ENCODE measurements around the gene LRRTM2.

The LRRTM2 gene

DNA sequence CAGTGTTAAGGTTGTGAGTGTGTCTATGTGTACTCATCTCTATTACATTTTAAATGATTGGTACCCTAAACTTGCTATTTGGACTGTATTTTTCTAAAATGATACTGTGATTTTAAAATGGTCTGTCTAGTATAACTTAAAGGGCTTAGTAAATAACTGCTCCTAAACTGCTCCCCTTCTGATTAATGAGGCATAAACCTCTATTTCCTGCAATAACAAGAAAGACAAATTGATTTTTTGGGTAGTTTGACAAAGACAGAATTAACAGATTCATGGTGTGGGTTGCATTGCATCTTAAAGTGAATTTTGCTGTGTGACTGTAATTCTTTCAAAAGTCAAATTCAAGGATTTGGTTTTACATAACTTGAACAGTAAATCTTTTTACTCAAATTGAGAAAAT, 8.1 kb upstream of the LRRTM2 start:
- DNase-seq (ENCODE audit: low spot score) = no peak

DNA sequence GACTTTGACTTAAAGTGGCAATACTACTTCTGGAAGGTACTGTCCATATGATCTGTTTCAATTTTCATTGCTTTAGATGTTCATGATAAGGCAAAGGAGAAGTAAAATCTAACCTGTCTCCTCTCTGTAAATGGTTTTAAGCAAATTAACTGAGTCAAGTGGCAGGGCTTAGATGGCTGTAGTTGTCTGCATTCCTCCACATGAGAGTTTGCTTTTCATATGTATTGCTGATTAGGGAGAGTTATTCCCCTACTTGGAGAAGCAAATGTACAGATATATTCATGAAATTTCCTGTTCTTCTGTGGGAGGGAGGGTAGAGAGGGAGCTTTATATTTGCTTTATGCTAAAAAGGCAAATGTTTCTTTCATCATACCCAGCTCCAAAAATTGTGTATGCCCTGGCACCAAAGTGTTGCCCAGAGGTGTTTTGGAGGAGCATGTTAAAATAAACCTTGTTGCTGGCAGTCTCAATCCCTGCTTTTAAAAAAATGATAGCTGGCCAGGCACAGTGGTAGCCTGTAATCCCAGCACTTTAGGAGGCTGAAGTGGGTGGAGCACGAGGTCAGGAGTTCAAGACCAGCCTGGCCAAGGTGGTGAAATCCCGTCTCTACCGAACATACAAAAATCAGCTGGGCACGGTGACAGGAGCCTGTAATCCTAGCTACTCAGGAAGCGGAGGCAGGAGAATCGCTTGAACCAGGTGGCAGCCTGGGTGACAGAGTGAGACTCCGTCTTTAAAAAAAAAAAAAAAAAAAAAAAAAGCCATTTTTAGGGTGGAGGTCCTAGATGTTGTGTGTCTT, 3.5 kb upstream of the LRRTM2 start:
- DNase-seq (ENCODE audit: low spot score) = no peak

DNA sequence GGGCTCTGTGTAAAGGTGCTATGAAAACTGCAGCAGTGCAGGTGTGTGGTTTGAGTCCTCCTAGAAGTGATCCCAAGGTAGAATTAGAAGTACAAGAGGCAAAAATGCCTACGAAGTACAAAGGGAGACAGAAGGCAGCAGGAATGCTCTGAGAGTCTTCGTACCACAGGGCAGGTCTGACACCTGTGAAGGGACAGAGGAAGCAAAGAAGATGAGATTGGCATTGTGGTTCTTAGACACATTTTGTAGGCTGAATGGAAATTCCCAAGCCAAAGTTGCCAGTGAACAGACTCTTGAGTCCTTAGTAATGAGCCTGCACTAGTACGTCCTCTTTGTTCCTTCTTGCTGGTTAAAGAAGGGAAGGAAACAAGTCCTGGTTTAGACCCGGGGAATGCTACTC, 1.7 kb upstream of the LRRTM2 start:
- no peak for DNase-seq (ENCODE audit: low spot score)

DNA sequence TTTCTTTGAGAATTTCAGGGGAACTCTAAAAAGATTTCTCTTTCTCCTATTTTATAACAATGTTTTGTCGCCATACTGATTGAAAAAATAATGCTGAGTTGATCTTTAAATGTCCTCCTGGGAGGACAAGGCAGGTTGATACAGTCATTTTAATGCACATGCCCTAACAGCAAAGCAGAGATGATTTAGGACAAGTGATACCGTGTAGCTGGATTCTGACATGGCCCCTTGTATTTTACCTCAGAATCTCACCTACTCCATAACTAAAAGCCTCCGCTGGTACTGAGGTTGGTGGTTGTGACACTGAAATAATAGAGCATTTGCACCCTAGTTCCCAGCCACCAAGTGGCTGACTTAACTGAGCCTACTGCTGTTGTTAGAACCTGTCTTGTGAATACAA, 811 bp upstream of the LRRTM2 start:
- DNase-seq (ENCODE audit: low spot score) = no peak

DNA sequence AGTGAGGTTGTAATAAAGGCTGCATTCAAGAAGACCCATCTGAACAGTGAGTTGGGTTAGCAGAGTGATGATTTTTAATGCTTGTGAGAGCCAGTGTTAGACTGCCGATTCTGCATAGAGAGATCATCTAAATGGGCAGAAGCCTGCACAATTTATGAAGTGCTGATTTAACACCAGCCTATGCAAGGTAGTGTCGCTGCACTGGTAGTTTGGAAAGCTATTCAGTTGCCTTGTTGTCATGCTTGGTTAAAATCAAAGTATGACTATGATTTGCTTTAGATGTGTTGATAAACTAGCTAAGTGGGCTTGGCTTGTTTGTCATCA, 379 bp upstream of the LRRTM2 start:
- no peak for DNase-seq (ENCODE audit: low spot score)

DNA sequence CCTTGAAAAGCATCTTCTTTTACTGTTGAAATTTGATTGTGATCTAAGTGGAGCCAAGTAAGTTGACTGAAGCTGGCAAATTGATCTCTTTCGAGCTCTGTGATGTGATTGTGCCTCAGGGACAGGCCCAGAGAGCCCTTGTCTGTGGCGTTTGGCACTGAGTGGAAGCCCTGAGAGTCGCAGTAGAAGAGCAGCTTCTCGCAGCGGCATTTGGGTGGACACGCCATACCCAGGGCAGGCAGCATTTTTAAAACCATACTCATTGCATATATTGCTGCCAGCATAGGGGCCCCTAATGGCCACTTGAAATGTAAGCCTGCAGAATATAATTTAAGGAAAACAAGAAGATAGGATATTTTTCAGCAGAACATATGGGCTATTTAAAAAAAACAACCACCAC, 894 bp downstream of the LRRTM2 start:
- no peak for DNase-seq (ENCODE audit: low spot score)

DNA sequence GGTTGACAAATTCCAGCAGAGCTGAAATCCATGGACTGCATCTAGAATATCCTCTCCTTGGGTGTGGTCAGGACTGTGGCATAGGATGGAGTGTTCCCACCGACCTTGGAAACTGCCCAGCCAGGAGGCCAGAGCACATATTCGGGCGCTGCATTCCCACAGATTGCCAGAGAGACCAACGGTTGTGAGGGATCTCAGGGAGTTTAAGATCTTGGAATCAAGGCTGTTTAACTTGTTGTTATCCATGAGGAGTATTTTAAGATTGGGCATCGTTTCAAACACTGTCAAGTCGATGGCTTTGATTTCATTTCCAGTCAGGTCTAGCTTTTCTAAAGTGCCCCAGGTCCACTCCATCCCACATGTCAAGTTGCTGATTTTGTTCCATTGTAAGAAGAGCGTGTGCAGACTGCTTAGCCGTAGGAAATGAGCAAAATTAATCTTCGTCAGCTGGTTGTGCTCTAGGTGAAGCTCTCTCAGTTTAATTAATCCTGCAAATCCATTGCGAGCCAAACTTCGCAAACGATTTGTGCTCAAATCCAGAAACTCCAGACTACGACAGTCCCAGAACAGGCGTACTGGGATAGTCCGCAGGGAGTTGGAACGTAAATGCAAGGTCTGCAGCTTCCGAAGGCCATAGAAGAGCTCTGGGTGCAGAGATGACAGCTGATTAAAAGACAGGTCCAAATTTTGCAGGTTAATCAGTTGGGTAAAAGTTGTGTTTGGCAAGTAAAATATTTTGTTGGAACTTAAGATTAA, 1.5 kb downstream of the LRRTM2 start:
- DNase-seq (ENCODE audit: low spot score) = no peak

DNA sequence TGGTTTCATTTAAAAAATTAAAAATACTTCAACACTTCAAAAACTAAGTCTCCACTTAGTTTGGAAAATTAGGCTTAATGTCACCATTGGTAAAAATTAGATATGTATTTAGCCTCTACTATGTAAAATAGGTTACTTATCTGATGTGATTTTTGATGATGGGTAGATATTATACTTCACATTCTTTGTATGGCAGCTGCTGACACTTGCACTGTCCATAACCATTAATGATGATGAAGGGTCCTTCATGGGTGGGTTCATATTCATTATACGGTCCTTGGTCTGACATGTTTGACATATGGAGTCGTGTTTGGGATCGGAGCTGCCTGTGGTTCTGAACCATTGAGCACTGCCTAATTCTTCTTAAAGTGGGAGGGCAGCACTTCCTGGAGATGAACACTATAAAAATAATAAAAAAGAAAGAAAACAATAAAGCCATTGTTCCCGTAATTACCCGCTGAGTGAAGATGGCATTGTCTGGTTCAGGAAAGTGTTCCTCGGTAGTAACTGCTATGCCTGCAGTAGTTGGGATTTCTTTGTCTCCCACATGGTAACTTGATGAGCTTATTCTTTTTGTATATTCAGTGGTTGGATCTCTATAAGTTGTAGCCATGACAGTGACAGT, 2.2 kb downstream of the LRRTM2 start:
- no peak for DNase-seq (ENCODE audit: low spot score)

DNA sequence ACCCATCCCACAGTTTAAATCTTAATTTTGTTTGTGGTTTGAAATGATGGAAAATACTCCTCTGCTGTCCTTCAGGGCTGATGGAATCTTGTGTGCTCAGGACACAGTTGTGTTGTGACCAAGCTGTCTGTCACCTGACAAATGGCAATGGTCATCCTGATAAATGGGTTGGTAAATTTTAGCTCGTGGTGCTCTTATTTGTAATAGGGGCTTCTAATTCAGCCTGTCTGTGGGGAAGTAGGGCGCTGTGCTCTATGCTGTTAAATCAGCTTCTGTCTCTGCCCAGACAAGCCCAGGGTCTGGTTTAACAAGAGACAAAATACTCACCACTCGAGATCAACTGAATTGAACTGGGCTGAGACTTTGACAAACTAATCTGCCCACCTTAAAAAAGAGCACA, 4.5 kb downstream of the LRRTM2 start:
- no peak for DNase-seq (ENCODE audit: low spot score)

DNA sequence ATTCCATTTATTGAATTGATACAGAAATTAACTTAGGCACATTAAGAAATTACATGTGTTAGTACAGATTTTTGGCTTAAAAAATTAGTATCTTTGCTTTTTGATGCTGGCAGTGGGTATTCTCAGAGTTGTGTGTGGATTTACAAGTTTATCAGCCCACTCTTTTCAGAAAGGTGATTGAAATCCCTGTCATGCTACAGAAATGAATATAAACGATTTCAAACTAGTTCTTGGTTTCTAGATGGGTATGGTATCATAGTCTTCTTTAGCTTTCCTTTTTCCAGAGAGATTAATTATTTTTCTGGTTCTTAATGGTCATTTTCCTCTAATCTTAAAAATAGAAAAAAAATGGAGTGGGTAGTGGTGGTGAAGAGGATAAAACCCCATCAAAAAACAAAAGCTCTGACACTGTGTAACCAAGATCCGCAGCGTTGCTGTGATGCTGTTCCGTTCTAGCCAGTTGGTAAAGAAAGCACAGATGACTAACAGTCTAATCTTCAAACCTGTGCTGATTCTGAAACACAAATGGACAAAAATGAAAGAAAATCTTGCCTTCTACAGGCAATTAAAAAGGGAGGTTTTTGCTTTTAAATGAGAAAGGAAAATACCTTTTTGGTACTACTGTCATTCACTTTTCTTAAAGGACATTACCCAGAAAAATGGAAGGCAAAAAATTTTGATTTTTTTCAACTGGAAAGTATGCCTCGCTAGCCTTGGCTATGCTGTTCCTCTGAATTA, 5.2 kb downstream of the LRRTM2 start:
- no peak for DNase-seq (ENCODE audit: low spot score)

DNA sequence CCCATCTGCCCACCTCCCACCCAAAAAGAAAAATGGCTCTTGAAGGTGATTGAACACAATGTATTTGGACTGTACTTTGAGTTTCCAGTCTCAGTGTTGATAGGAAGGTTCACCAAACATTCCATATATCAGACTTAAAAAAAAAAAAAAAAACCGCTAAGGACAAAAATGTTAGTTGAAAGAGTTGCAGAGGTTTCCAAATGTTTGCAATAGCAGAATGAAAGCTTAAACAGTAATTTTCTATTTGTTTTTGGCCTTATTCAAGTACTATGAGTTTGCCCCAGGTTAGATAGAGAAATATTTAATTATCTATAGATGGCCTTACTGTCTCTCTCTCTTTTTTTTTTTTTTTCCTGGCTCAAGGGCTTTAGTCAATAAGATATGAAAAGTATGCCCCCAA, 6.1 kb downstream of the LRRTM2 start:
- no peak for DNase-seq (ENCODE audit: low spot score)

DNA sequence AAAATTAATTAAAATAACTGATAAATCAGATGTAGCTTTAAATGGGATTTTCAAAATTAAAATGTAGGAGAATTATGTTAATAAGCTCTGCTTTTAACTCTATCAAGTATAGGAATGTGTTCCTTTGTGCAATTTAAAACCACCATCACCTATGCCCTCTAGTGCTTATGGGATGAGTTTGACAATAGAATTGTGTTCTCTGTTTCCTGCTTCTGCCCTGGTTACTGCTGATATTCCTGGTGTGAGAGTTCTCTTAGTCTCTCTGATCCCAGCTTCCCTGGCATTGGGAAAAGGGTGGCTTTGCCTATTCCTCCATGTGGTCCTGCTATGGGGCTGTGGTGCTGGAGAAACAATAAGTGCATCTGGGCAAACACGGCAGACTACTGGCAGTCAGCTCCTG, 8.1 kb downstream of the LRRTM2 start:
- DNase-seq (ENCODE audit: low spot score) = no peak

DNA sequence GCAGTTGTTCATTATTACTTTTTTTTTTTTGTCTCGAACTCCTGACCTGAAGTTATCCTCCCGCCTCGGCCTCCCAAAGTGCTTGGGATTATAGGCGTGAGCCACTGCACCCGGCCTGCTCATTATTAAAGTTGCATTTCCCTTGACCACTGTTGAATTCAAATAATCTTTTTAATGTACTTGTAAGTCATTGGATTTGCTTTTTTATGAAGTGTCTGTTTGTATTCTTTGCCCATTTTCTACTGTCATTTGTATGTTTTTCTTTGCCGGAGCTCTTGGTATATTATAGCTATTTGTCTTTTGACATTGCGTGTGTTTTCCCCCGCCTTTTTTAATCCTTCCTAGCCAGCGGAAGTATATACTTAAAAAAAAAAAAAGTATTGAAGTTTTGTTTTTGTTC, 22.0 kb downstream of the LRRTM2 start:
- DNase-seq (ENCODE audit: low spot score) = no peak

DNA sequence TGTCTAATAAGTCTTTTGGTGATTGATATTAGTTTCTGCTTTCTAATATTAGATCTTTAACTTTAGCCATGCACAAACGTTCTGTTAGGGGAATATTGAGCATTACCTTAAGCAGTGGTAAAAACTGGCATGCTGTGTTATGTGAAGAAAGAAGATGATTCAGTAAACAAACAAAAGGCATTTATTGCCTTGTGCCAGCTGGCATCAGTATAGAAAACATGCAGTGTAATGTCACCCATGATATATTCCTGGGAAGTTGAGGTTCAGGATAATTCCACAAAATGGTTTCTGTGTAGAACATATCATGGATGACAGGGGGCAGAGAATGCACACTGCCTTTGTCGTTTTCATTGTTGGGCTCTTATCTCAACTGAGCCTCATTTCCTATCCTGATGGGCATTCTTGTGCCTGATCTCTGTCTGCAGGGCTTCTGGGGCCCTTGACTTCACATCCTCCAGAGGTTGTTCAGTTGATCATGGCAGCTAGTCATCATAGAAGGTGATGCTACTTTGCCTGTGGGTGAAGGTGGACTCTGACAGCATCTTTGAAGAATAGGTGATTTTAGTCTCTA, 24.2 kb downstream of the LRRTM2 start:
- DNase-seq (ENCODE audit: low spot score) = no peak

DNA sequence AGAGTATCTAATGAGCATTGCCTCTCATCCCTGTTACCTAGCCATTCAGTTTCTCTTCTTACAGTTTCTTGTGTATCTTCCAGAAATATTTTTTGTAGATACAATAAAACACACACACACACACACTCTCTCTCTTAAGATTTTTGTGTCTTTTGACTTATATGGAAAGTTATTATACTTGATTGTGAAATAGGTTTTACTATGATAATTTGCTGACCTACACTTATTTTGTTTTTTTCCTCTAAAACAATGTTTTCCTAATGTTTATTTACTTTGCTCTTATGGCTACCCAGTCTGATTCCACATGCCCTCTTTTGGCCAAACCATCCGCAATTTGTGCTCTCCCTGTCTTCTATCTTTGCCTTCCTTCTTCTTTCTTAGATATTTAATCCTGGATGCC, 25.3 kb downstream of the LRRTM2 start:
- no peak for DNase-seq (ENCODE audit: low spot score)

DNA sequence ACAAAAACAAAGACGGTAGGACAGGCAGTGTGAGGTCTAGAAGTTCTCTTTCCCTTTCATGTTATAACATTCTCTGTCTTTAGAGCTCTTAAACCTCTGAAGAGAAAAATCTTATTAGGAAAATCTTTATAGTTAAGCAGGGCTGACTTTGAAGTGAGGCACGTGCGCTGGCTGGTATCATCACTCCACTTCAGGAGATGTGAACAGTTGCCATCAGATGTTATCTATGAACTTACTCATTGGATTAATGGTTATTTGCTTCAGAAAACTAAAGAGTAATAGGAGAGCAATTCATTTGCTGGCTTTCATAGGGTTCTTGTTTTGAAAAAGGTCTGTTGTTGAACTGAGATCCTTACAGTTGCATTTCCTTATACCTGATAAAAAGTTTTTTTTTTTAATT, 25.7 kb downstream of the LRRTM2 start:
- DNase-seq (ENCODE audit: low spot score) = no peak

DNA sequence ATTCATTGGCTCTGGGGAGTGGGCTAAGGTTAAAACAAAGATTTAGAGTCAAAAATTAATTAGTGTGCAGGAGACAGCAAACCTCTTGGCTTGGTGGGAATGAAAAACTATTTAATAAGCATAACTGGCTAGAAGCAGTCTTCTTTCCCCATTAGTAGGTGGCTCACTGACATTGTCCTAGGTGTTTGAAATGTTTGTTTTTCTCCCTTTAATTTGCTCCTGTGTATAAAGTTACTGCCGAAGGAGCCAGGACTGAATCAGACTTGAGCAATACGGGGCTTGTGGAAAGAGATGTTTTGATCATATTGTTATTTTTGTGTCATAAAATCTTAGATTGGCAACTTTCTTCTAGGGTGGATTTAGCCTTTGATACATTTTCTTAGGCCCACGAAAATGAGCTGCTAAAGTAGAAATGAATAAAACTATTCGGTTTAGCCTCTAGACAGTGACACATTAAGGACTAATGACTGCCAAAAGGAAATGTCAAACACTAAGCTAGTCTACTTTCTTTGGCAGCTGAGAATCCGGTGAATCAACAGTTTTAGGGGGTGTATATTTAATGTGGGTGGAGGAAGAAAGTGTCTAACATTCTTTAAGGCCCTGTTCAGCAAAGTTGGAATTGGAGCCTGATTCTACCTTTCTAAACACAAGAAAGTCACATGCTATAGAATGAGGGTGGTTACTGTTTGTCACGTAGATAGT, 30.2 kb downstream of the LRRTM2 start:
- DNase-seq (ENCODE audit: low spot score) = peak; percentile 68

DNA sequence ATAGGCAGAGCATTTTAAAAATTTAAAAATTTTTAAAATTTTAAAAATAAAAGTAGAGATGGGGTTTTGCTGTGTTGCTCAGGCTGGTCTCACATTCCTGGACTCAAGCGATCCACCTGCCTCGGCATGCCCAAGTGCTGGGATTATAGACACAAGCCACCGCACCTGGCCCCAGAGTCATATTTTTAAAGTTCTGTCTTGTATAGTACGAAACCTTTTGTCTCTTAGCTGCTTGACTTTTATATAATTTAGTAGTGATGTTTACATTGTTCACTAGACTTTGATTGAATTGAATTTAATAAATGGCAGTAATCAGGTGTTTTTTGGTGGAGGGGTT, 31.0 kb downstream of the LRRTM2 start:
- no peak for DNase-seq (ENCODE audit: low spot score)

DNA sequence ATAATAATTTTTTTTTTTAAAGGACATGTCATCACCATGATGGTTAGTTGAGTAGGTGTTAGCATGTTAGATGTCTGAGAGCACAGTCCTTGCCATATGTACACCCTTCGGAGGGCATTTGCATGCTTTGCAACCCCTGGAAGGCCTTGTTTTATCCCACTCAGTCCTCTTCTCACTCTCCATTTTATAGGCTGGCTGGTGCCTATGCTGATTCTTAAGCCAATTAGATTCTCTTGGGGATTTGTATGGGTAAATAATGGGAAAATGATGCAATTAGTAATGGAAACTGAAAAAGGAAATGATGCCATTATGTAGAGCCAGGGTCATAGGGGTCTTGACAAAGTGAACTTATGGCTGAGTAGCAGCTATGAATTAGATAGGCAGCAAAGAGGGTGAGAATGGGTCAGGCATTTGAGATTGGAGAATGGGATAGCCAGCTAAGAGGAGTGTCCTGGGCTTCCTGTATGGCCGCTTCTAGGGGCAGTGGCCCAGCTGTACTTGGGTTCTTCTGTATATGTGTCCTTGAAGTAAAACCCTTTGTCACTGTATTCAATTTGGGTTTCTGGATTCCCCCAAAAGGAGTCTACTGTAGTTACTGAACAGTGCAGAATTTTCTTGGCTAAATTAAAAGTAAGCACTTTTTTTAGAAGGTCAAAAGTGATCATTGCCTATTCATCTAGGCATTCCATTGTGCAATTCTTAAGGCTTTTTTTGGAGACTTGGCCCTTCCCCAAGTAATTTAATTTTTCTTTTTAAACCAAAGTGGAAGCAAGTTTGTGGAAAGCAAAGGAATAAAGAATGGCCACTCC, 31.6 kb downstream of the LRRTM2 start:
- no peak for DNase-seq (ENCODE audit: low spot score)

DNA sequence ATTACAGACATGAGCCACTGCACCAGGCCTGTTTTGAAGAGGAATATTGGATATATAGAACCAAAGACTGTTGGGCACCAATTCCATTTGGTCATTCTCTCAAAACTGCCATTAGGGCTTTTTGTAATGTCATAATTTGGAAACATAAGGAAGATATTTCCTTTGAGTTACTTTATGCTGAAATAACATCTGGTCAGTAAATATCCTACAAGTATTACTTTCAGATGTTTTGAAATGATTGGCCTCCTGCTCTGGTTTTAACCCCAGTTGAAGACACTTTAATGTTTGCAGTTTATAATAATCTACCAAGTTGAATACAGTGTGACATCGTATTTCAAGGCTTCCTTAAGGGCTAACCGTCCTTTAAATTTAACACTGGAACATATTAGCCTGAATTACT, 33.6 kb downstream of the LRRTM2 start:
- DNase-seq (ENCODE audit: low spot score) = no peak

DNA sequence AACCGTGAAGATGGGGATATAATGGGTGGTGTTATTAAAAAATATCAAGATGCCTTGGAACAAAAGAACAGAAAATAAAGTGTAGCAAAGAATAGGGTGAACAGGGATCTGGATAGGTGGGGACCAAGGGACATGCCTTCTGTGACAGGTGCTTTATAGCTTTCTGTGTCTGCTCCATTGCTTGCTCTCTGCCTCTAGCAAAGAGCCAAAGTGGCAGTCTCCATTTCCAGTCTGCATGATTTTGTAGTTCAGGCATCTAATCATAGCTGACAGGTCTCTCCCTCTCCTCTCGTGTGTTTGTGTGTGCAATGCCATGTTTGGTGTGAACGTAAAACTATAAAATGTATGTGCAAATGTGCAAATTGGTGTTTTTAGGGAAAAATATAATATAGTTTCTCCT, 35.0 kb downstream of the LRRTM2 start:
- no peak for DNase-seq (ENCODE audit: low spot score)

Measured in AG20443 (cell line).